Neural cell (in vitro differentiated cells): ENCODE measurements around the gene ARHGEF16. TPM values are rescaled to one million over a fixed set of nuclear protein-coding genes. Genes with fewer than 3 reads are reported as not detected.

ENCODE experiments used
- H2AFZ ChIP-seq: fragments of 200-600, 300-800 bp; sonication (generic), shearing (Covaris generic); 2 replicates; pipeline ENCODE4 v1.6.0; 2014; ENCODE audit warnings: low read depth, mild to moderate bottlenecking, antibody characterized with exemption, low read length, moderate library complexity
- H3F3A ChIP-seq: fragments of 200-600 bp; shearing (Covaris generic); 2 replicates; pipeline ENCODE4 v1.6.1; 2016; ENCODE audit warnings: mild to moderate bottlenecking, moderate library complexity, mixed read lengths, antibody characterized with exemption, low read length; ENCODE audit not compliant: insufficient read depth, poor library complexity, severe bottlenecking
- H3K27ac ChIP-seq: fragments of 200-600, 300-800 bp; sonication (generic), shearing (Covaris generic); 2 replicates; pipeline ENCODE4 v1.5.1; 2014; ENCODE audit warnings: mild to moderate bottlenecking, low read length, moderate library complexity
- H3K27me3 ChIP-seq: fragments of 300-800, 200-600 bp; sonication (generic), shearing (Covaris generic); 2 replicates; pipeline ENCODE4 v1.6.0; 2014; ENCODE audit warnings: mild to moderate bottlenecking, low read depth, low read length, moderate library complexity; ENCODE audit not compliant: insufficient read depth
- H3K36me3 ChIP-seq: fragments of 300-800, 200-600 bp; sonication (generic), shearing (Covaris generic); 2 replicates; pipeline ENCODE4 v1.5.1; 2014; ENCODE audit warnings: mild to moderate bottlenecking, antibody characterized with exemption, low read length, moderate library complexity; ENCODE audit not compliant: insufficient read depth
- H3K4me2 ChIP-seq: fragments of 300-800, 200-600 bp; sonication (generic), shearing (Covaris generic); 2 replicates; pipeline ENCODE4 v1.6.0; 2014; ENCODE audit warnings: mild to moderate bottlenecking, low read length
- H3K4me3 ChIP-seq: fragments of 300-800, 200-600 bp; sonication (generic), shearing (Covaris generic); 2 replicates; pipeline ENCODE4 v1.5.1; 2014; ENCODE audit warnings: mild to moderate bottlenecking, low read length, moderate library complexity
- H3K79me2 ChIP-seq: fragments of 200-600 bp; shearing (Covaris generic); replicated peaks from 2 replicates; pipeline ENCODE4 v1.6.0; 2014; ENCODE audit warnings: mild to moderate bottlenecking, low read length, moderate library complexity; ENCODE audit not compliant: insufficient read depth
- H3K9ac ChIP-seq: fragments of 300-800, 200-600 bp; sonication (generic), shearing (Covaris generic); 2 replicates; pipeline ENCODE4 v1.6.1; 2016; ENCODE audit warnings: mild to moderate bottlenecking, low read length, mixed read lengths
- H3K9me2 ChIP-seq: fragments of 200-600 bp; shearing (Covaris generic); 2 replicates; pipeline ENCODE4 v1.6.1; 2016; ENCODE audit warnings: mild to moderate bottlenecking, low read length, mixed read lengths; ENCODE audit not compliant: insufficient read depth
- H3K9me3 ChIP-seq: fragments of 200-600, 300-800 bp; sonication (generic), shearing (Covaris generic); 2 replicates; pipeline ENCODE4 v1.6.1; 2016; ENCODE audit warnings: mild to moderate bottlenecking, mixed run types, low read length, moderate library complexity, mixed read lengths
- H4K20me1 ChIP-seq: fragments of 200-600 bp; shearing (Covaris generic); 2 replicates; pipeline ENCODE4 v1.6.1; 2016; ENCODE audit warnings: mild to moderate bottlenecking, mixed run types; ENCODE audit not compliant: insufficient read depth
- CTCF ChIP-seq: fragments of 450-650 bp; IDR thresholded peaks from 2 replicates; pipeline ENCODE4 v1.5.1; 2014; ENCODE audit warnings: antibody characterized with exemption, mild to moderate bottlenecking, moderate library complexity; ENCODE audit not compliant: poor library complexity, severe bottlenecking
- EP300 ChIP-seq: fragments of 450-650 bp; conservative IDR thresholded peaks from 2 replicates; pipeline ENCODE4 v1.6.1; 2014; ENCODE audit warnings: antibody characterized with exemption, mild to moderate bottlenecking, moderate library complexity; ENCODE audit not compliant: poor library complexity, severe bottlenecking
- EZH2 ChIP-seq: fragments of 200-600, 300-800 bp; shearing (Covaris generic), sonication (generic); IDR thresholded peaks from 2 replicates; pipeline ENCODE4 v1.6.1; 2014; ENCODE audit warnings: antibody characterized with exemption, low read length, borderline replicate concordance, mild to moderate bottlenecking; ENCODE audit not compliant: insufficient read depth, poor library complexity, severe bottlenecking
- MXI1 ChIP-seq: fragments of 450-650 bp; conservative IDR thresholded peaks from 2 replicates; pipeline ENCODE4 v1.6.1; 2014; ENCODE audit warnings: antibody characterized with exemption, mild to moderate bottlenecking; ENCODE audit not compliant: poor library complexity, severe bottlenecking
- POLR2AphosphoS5 ChIP-seq: IDR thresholded peaks from 2 replicates; pipeline ENCODE4 v1.6.1; 2012
- RAD21 ChIP-seq: fragments of 450-650 bp; conservative IDR thresholded peaks from 2 replicates; pipeline ENCODE4 v1.6.1; 2014; ENCODE audit warnings: antibody characterized with exemption, mild to moderate bottlenecking, moderate library complexity
- REST ChIP-seq: IDR thresholded peaks from 2 replicates; pipeline ENCODE4 v1.6.1; 2012; ENCODE audit warnings: borderline replicate concordance
- SMC3 ChIP-seq: fragments of 450-650 bp; conservative IDR thresholded peaks from 2 replicates; pipeline ENCODE4 v1.6.1; 2014; ENCODE audit warnings: antibody characterized with exemption, mild to moderate bottlenecking, moderate library complexity; ENCODE audit not compliant: poor library complexity
- TAF1 ChIP-seq: IDR thresholded peaks from 2 replicates; pipeline ENCODE4 v1.6.1; 2012; ENCODE audit warnings: low read depth
- polyA plus RNA-seq: library from polyadenylated mRNA; depleted of rRNA; stranded (reverse); fragments of >200 nt; gene quantifications from 2 replicates; pipeline ENCODE4 v1.2.3, GENCODE V29; 2014

ARHGEF16 gene
- polyA plus RNA-seq, 1 donor from 2014 or later: 0.64 TPM

GRCh38 chr1:3515272-3515671, 60.8 kb downstream of the ARHGEF16 start:
- Histone ChIP-seq H3K36me3 (no peaks in the 10 kb centered on the region), H3K27me3 (no peaks in the 10 kb centered on the region), H3K9me3 (no peaks in the 10 kb centered on the region), H3K9ac (no peak overlapping the region), H3F3A (no peaks in the 10 kb centered on the region), H3K9me2 (no peaks in the 10 kb centered on the region), H3K79me2 (no peaks in the 10 kb centered on the region), H3K4me3 (no peak overlapping the region), H3K27ac (no peak overlapping the region), H4K20me1 (no peaks in the 10 kb centered on the region), H3K4me2 (no peak overlapping the region), H2AFZ (no peak overlapping the region)
- TF ChIP-seq RAD21: no peak
- TF ChIP-seq MXI1: no peak
- TF ChIP-seq CTCF: no peak
- no peak for TF ChIP-seq EZH2
- TF ChIP-seq EP300: no peak
- TF ChIP-seq REST: no peak
- TF ChIP-seq SMC3: no peak
- TF ChIP-seq TAF1: no peak
- TF ChIP-seq POLR2AphosphoS5: no peak

GRCh38 chr1:3515774-3516480, 61.5 kb downstream of the ARHGEF16 start:
- Histone ChIP-seq H3F3A (no peaks in the 10 kb centered on the region), H2AFZ (no peak overlapping the region), H3K9me3 (no peaks in the 10 kb centered on the region), H3K9me2 (no peaks in the 10 kb centered on the region), H3K27ac (no peak overlapping the region), H4K20me1 (no peaks in the 10 kb centered on the region), H3K79me2 (no peaks in the 10 kb centered on the region), H3K36me3 (no peaks in the 10 kb centered on the region), H3K27me3 (no peaks in the 10 kb centered on the region), H3K4me3 (no peak overlapping the region), H3K4me2 (no peak overlapping the region), H3K9ac (no peak overlapping the region)
- no peak for TF ChIP-seq MXI1
- TF ChIP-seq RAD21: no peak
- TF ChIP-seq POLR2AphosphoS5: no peak
- TF ChIP-seq TAF1: no peak
